HPDE6-E6E7 (cell line): ENCODE measurements around the gene TOPBP1.
"Not testable (repeated sequence)": the region's sequence is repeated elsewhere in the genome, so short reads cannot be mapped to it uniquely, and the experiment has no call there.

Source experiments
- DNase-seq: peaks from one replicate; pipeline ENCODE4 v3.0.0; 2011; ENCODE audit warnings: missing footprints; ENCODE audit errors: extremely low spot score

The TOPBP1 gene

GRCh38 chr3:133674290-133674919 lies 12.7 kb upstream of the TOPBP1 start:
- DNase-seq: no peak

DNA sequence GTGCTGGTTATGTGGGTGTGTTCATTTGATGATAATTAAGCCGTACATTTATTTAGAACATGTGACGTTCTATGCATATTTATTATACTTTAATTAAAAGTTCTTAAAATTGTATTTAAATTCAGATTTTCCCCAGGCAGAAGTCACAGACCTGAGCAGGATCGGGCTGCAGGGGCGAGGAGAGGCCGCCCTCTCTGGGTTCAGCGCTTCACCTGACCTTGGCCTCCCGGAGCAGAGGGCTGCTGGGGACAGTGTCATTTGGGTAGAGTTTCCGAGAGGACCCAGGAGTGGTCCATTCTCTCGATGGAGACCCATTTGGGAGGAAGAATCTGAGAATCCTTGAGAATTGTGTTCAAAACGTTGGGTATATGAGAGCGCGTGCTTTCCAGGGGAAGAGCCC lies 12.0 kb upstream of the TOPBP1 start:
- DNase-seq: no peak

DNA sequence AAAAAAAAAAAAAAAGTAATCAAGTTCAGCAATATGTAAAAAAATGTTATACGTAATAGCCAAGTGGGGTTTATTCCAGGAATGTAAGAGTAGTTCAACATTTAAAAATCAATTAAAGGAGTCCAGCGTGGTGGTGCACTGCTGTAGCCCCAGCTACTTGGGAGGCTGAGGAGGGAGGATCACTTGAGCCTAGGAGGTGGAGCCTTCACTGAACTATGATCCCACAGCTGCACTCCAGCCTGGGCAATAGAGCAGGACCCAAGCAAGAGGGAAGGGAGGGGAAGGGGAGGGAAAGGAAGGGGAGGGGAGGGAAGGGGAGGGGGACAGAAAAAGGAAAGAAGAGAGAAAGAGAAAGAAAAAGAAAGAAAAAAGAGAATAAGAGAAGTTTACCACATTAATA lies 10.7 kb upstream of the TOPBP1 start:
- no peak for DNase-seq

- no peak for DNase-seq
These were observed 8.8 kb upstream of the TOPBP1 start for GRCh38 chr3:133670525-133670995.

DNA sequence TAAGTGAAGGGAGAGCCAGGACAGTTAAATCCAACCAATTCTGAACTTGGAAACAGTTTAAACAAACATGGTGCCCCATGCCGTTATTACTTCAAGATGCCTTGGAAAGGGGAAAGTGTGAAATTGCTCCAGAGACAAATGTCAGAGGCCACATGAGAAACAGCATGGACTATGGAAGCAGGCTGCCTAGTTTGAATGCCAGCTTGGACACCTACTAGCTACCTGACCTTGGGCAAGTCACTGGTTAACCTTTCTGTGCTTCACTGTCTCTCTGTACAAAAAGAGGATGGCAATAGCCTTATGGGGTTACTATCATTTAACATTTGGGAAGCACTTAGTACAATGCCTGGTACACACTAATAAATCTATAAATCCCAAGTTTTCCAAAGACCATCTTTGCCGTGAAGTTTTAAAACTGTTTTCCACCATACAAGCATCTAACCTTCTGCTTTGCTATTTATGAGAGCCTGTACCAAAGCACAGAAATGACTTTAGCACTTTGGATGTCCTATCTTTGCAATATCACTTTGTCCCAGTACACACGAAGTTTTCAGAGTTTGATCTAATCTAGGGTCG lies 8.3 kb upstream of the TOPBP1 start:
- DNase-seq: no peak

DNA sequence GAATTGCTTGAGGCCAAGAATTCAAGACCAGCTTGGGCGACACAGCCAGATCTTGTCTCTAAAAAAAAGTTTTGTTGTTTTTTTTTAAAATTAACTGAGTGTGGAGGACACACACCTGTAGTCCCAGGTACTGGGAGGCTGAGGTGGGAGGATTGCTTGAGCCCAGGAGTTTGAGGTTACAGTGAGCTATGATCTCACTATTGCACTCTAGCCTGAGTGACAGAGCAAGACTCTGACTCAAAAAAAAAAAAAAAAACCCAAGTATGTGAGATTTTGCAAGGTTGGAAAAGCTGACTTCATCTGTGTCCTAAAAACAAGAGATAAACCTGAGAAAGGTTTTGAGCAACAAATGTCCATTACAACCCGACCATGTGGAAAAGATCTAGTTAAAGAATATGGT lies 5.4 kb upstream of the TOPBP1 start:
- no peak for DNase-seq

DNA sequence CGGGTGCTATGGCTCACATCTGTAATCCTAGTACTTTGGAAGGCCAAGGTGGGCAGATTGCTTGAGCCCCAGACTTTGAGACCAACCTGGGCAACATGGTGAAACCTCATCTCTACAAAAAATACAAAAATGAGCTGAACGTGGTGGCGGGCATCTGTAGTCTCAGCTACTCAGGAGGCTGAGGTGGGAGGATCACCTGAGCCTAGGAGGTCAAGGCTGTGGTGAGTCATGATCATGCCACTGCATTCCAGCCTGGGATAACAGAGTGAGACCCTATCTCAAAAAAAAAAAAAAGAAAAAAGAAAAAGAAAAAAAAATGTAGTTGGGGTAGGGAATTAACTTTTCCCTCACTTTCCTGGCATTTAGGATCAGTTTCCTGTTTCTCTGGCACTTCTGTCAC lies 3.4 kb upstream of the TOPBP1 start:
- not testable (repeated sequence) for DNase-seq

DNA sequence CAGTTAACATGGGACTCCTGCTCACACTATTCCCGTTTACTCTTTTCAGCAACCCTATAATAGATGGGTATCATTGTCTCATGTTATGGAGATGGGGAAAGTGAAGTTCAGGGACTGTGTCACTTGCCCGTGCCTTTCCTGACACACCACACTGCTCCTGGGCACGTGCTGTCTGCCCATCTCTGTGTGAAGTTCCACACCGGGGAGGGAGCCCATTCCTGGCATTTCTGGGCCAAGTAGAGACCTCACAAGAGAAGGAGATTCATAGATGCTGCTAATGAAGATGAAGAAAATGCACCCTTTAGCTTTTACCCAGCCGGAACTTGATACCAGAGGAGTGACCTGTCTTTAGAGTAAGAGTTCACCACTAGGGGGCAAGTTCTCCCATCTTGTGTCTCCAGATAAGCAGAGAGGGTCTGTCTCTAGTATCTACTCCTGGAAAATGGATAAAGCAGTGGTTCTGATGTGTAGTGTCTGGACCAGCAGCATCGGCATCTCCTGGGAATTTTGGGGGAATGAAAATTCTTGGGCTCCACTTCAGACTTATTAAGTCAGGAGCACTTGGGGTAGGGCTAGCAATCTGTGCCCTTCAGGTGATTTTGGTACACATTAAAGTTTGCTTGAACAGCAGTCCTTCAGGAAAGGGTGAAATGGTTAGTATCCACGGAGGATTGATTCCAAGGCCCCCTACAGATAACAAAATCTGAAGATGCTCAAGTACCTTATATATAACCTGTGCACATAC lies 2.0 kb upstream of the TOPBP1 start:
- peak; percentile 27 for DNase-seq

DNA sequence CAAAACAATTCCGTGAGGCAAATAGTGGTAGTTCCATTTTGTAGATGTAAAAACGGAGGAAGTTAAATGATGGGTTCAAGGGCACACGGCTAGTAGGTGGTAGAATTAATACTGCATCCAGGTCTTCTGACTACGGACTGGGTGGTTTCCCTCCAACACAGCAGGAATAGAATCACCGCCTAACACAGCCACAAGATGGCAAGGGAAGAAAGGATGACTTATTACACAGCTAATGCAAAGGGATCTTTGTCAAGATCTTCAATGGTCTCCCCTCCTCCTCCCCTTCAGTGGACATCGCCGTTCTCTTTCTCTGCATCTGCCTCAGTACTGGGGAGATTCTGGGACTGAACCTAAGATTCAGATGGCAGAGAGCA lies 524 bp upstream of the TOPBP1 start:
- no peak for DNase-seq

- no peak for DNase-seq
These were observed 1.9 kb downstream of the TOPBP1 start for GRCh38 chr3:133659806-133660205.

DNA sequence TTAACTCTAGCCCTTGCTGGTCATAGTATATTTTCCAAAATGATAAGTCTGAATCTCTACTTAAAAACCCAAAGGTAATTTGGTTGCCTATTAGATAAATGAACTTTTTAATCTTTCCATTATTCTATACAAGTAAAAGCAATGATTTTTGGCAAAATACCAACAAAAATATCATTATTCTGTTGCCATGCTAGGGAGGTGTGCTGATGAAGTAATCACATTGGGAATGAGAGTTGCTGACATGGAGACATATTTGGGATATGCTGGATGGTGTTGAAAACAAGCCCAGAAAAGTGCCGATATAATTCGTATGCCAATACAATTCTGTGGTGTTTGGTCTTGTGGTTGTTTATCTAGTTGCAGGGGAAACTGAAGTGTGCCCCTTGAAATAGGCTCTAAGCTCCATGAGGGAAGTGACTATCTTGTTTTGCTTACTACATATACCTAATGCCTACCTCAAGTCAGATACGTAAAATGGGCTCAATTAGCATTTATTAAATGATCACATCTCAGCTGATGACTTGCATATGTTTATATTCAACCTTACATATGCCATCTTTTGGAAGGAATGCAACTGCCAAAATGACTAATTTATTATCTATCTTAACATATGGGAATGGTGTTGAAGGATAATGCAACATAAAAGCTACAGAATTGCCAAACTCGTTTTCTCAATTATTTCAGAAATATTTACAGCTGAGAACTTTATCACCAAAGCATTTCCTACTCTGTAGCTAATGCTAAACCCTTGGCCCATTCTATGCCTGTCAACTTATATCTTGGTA lies 5.8 kb downstream of the TOPBP1 start:
- no peak for DNase-seq

- no peak for DNase-seq
These were observed 12.2 kb downstream of the TOPBP1 start for GRCh38 chr3:133649486-133650068.

GRCh38 chr3:133644768-133645167 lies 17.0 kb downstream of the TOPBP1 start:
- DNase-seq: peak; percentile 22

DNA sequence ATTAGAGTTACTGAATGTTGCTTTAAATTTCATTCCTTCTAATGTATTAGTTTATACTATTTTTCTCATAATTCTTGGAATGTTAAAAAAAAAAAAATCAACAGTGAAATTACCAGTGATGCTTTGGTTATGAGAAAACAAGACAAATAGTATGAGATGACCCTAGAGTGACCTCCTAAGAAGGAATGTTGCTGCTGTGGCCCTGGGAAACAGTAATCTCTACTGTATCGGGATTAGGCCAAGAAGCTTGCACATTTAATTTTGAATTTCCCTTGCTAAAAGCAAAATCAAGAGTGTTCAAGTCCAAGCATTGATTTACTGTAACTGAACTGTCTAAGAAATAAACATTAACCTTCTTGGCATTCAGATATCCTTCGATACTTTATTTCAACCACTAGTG lies 18.1 kb downstream of the TOPBP1 start:
- no peak for DNase-seq

DNA sequence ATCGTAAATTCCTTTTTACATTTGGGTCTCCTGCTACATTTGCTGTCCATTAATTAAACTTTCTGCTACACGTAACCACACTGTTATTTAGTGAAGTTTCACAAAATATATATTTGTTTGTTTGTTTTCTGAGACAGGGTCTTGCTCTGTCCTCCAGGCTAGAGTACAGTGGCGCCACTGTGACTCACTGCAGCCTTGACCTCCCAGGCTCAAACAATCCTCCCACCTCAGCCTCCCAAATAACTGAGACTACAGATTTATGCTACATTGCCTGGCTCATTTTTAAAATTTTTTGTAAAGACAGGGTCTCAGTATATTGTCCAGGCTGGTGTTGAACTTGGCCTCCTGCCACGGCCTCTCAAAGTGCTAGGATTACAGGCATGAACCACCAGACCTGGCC lies 20.5 kb downstream of the TOPBP1 start:
- no peak for DNase-seq

- DNase-seq: no peak
These were observed 28.3 kb downstream of the TOPBP1 start for GRCh38 chr3:133633439-133633838.

DNA sequence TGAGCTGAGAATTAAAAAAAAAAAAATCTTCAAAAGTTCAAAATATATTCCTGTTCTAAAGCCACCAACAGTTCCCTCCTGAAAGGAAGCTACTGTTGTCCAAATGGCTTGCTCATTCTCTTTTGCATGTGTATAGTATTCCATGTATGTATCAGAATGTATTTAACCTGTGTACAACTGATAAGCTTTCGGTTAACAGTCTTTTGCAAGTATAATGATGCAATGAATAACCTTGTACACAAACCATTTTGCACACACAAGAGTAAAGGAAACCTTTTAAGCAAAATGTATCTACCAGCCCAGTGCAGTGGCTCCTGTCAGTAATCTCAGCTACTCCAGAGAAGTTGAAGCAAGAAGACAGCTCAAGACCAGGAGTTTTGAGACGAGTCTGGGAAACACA lies 32.6 kb downstream of the TOPBP1 start:
- DNase-seq: no peak

DNA sequence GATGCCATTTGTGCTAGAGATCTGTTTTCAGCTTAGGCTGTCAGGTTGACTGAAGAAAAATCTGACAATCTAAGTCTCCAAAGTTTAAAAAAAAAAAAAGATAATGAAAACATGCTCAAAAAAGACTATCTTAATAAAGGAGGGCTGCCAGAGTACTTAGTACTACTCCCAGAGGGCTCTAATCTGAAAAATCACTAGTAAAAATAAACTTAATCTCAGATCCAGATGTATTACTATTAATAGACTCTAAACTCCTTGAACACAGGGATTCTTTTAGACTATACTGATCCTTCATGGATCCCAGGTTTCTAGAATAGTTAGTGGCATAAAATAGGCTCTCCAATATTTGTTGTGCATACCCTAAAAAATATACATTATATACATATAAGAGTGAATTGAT lies 34.0 kb downstream of the TOPBP1 start:
- DNase-seq: no peak

GRCh38 chr3:133620066-133620784 lies 41.5 kb downstream of the TOPBP1 start:
- no peak for DNase-seq

- no peak for DNase-seq
These were observed 50.2 kb downstream of the TOPBP1 start for GRCh38 chr3:133611534-133611933.

GRCh38 chr3:133610031-133610430 lies 51.7 kb downstream of the TOPBP1 start:
- no peak for DNase-seq
